Mesothelial cell of epicardium (in vitro differentiated cells): Measurements from ENCODE around the gene KIAA0930. TPM values are rescaled to one million over a fixed set of nuclear protein-coding genes. Genes with fewer than 3 reads are reported as not detected.
A peak's percentile ranks its signal among the peaks of the same experiment; 100 is the strongest.

Experiments
- DNase-seq, 2 experiments: peaks; one replicate each; pipeline ENCODE4 v3.0.0; 2021; ENCODE audit warnings: low spot score in 2 of 2; ENCODE audit not compliant: unreplicated experiment in 2 of 2
- H3K27ac Mint-ChIP-seq: 2 replicates; pipeline ENCODE4 v1.8.0; 2021; ENCODE audit warnings: mixed read lengths
- H3K27me3 Mint-ChIP-seq: 2 replicates; pipeline ENCODE4 v1.8.0; 2021; ENCODE audit warnings: low read depth, mixed read lengths
- H3K36me3 Mint-ChIP-seq: 2 replicates; pipeline ENCODE4 v1.8.0; 2021; ENCODE audit warnings: mixed read lengths
- H3K4me1 Mint-ChIP-seq: 2 replicates; pipeline ENCODE4 v1.8.0; 2021; ENCODE audit warnings: mixed read lengths
- H3K4me3 Mint-ChIP-seq: 2 replicates; pipeline ENCODE4 v1.8.0; 2021; ENCODE audit warnings: mild to moderate bottlenecking, moderate library complexity, mixed read lengths
- H3K9me3 Mint-ChIP-seq: 2 replicates; pipeline ENCODE4 v1.8.0; 2021; ENCODE audit warnings: mixed read lengths
- total RNA-seq: library from RNA; stranded (reverse); gene quantifications from 3 replicates; pipeline ENCODE4 v1.2.1, GENCODE V29; 2021
- TF ChIP-seq, protein P1 (sequence below): fragments of 200-600 bp; sonication (generic); IDR thresholded peaks from one replicate; pipeline ENCODE4 v1.5.0; 2021; ENCODE audit warnings: antibody characterized with exemption; ENCODE audit not compliant: unreplicated experiment

Gene KIAA0930
- total RNA-seq, 1 donor from 2014 or later, result 31.1 TPM

DNA sequence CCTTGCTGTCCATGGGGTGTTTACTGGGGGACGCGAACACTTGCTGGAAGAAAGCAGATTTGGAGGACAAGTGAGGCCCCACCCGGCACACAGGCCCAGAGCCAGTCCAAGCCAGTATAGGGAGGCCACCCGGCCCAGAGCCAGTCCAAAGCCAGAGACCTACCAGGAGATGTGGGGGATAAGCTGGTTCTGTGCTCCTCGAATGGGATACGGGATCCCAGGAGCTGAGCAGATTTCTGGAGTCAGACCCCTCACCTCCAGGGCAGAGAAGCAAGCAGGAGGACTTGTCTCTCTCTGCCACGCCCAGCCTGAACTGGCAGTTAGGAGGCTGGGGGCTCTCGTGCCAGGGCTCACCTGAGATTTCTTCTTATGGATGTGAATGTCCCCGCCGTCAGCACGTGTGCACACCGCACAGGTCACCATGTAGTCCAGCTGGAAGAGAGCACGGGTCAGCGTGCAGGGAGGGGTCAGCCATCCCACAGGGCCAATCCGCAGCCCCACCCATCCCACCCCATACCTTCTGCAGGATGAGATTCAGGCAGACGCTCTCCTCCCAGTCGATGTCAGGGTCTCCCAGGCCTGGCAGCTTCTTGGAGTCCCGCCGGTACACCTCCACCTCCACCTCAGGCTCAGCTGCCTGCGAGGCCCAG is 35.3 kb downstream of the KIAA0930 start:
- no peaks in the 10 kb centered on the region for H3K9me3 Mint-ChIP-seq
- H3K27me3 Mint-ChIP-seq, result peaks cover 3% of the 10 kb centered on the region
- H3K4me1 Mint-ChIP-seq, result peaks cover 28% of the 10 kb centered on the region
- TF ChIP-seq, protein P1, sequence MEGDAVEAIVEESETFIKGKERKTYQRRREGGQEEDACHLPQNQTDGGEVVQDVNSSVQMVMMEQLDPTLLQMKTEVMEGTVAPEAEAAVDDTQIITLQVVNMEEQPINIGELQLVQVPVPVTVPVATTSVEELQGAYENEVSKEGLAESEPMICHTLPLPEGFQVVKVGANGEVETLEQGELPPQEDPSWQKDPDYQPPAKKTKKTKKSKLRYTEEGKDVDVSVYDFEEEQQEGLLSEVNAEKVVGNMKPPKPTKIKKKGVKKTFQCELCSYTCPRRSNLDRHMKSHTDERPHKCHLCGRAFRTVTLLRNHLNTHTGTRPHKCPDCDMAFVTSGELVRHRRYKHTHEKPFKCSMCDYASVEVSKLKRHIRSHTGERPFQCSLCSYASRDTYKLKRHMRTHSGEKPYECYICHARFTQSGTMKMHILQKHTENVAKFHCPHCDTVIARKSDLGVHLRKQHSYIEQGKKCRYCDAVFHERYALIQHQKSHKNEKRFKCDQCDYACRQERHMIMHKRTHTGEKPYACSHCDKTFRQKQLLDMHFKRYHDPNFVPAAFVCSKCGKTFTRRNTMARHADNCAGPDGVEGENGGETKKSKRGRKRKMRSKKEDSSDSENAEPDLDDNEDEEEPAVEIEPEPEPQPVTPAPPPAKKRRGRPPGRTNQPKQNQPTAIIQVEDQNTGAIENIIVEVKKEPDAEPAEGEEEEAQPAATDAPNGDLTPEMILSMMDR, result no peak
- DNase-seq, result no peak
- no peak overlapping the region for H3K4me3 Mint-ChIP-seq
- H3K36me3 Mint-ChIP-seq, result peaks cover 7% of the 10 kb centered on the region
- H3K27ac Mint-ChIP-seq, result peak overlapping the region; percentile 9

DNA sequence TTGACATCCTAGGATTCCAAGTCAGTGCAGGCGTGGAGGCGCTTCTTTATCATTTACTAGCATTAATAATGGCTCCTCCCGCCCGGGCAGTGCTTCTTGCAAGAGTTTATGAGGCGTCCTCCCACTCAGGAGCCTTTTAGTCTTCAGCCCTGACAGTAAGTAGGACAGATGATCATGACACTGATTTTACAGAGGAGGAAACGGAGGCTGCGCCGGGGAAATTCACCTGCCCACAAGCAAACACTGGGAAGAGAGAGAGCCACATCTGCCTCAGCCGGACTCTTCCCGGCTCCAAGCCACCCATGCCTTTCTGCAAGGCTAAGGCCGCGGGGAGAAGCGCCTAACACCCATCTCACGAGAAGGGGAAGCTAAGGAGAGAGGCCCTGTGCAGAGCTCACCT is 35.9 kb downstream of the KIAA0930 start:
- Mint-ChIP-seq H3K4me3 (no peak overlapping the region), H3K4me1 (peaks cover 26% of the 10 kb centered on the region), H3K36me3 (peaks cover 7% of the 10 kb centered on the region), H3K27ac (peak overlapping the region; percentile 9), H3K27me3 (peaks cover 3% of the 10 kb centered on the region), H3K9me3 (no peaks in the 10 kb centered on the region)
- DNase-seq, result no peak
- TF ChIP-seq, protein P1, result no peak

- Mint-ChIP-seq H3K36me3 (peaks cover 10% of the 10 kb centered on the region), H3K27me3 (peaks cover 3% of the 10 kb centered on the region), H3K4me1 (peaks cover 21% of the 10 kb centered on the region), H3K27ac (no peak overlapping the region), H3K9me3 (no peaks in the 10 kb centered on the region), H3K4me3 (no peak overlapping the region)
- DNase-seq, result peak in 1 of 2 experiments; percentile 27
- TF ChIP-seq, protein P1, result no peak
These were observed 36.5 kb downstream of the KIAA0930 start for GRCh38 chr22:45204241-45204640.

- TF ChIP-seq, protein P1, result no peak
- Mint-ChIP-seq H3K4me1 (peaks cover 17% of the 10 kb centered on the region), H3K27ac (no peak overlapping the region), H3K27me3 (peaks cover 3% of the 10 kb centered on the region), H3K9me3 (no peaks in the 10 kb centered on the region), H3K4me3 (no peak overlapping the region), H3K36me3 (peaks cover 10% of the 10 kb centered on the region)
- no peak for DNase-seq
These were observed 37.3 kb downstream of the KIAA0930 start for GRCh38 chr22:45203150-45203951.

- Mint-ChIP-seq H3K27me3 (no peaks in the 10 kb centered on the region), H3K4me1 (peaks cover 14% of the 10 kb centered on the region), H3K4me3 (no peak overlapping the region), H3K9me3 (no peaks in the 10 kb centered on the region), H3K36me3 (peaks cover 13% of the 10 kb centered on the region), H3K27ac (no peak overlapping the region)
- TF ChIP-seq, protein P1, result no peak
- no peak for DNase-seq
These were observed 38.2 kb downstream of the KIAA0930 start for GRCh38 chr22:45202333-45203149.
